Activated naive CD8-positive, alpha-beta T cell treated with anti-CD3 and anti-CD28 coated beads, Interleukin-2, amount 10 ng/mL, durations not matched to agents 7 days and 5 days (primary cell): ENCODE measurements around the gene KRT80. TPM values are rescaled to one million over a fixed set of nuclear protein-coding genes. Genes with fewer than 3 reads are reported as not detected.

Experiments used
- ATAC-seq: fragments of 150-1000 bp; cut with Tn5 transposase; one replicate; pipeline ENCODE4 v1.10.0; 2021; ENCODE audit warnings: low read depth, moderate library complexity
- POLR2A ChIA-PET: fragments of 350-600 bp; sonication (Branson Sonifier 250); formaldehyde crosslinking; loops from one replicate; lab custom pipeline; 2021; ENCODE audit warnings: antibody characterized with exemption; lab: Charles Lee
- DNase-seq: peaks from one replicate; pipeline ENCODE4 v3.0.0; 2021
- H3K27ac Mint-ChIP-seq: one replicate; pipeline ENCODE4 v1.8.0; 2022; ENCODE audit warnings: mild to moderate bottlenecking, mixed read lengths
- H3K27me3 Mint-ChIP-seq: one replicate; pipeline ENCODE4 v1.8.0; 2022; ENCODE audit warnings: mild to moderate bottlenecking, moderate library complexity, mixed read lengths
- H3K36me3 Mint-ChIP-seq: one replicate; pipeline ENCODE4 v1.8.0; 2021; ENCODE audit warnings: mild to moderate bottlenecking, mixed read lengths
- H3K4me1 Mint-ChIP-seq: one replicate; pipeline ENCODE4 v1.8.0; 2021; ENCODE audit warnings: mixed read lengths
- H3K4me3 Mint-ChIP-seq: one replicate; pipeline ENCODE4 v1.8.0; 2022; ENCODE audit warnings: mild to moderate bottlenecking, moderate library complexity, mixed read lengths
- H3K9me3 Mint-ChIP-seq: one replicate; pipeline ENCODE4 v1.8.0; 2021; ENCODE audit warnings: mixed read lengths
- total RNA-seq, 2 experiments: library from RNA; stranded (reverse); gene quantifications; one replicate each; pipeline ENCODE4 v1.2.3, GENCODE V29; 2021

The KRT80 gene
- total RNA-seq, 2 experiments from 2014 or later = not detected

DNA sequence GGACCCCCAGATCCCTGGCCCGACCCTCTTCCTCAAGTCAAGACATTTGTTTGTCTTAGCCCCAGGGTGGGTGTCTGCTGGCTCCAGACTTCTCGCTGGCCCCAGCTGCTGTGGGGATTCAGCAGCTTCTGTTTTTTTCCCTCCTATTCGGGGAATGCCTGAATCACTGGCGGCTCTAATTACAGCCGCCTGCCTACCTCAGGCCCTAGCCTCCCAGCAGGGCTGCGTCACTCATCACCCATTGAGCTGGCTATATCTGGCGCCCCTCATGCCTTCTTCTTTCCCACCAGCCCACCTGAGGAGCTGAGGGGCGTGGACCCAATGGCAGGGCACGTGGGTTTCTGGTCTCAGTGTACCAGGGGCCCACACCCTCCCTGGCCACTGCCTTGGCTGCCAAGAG, 10.1 kb downstream of the KRT80 start:
- POLR2A ChIA-PET = no interaction called here
- no peak for ATAC-seq

DNA sequence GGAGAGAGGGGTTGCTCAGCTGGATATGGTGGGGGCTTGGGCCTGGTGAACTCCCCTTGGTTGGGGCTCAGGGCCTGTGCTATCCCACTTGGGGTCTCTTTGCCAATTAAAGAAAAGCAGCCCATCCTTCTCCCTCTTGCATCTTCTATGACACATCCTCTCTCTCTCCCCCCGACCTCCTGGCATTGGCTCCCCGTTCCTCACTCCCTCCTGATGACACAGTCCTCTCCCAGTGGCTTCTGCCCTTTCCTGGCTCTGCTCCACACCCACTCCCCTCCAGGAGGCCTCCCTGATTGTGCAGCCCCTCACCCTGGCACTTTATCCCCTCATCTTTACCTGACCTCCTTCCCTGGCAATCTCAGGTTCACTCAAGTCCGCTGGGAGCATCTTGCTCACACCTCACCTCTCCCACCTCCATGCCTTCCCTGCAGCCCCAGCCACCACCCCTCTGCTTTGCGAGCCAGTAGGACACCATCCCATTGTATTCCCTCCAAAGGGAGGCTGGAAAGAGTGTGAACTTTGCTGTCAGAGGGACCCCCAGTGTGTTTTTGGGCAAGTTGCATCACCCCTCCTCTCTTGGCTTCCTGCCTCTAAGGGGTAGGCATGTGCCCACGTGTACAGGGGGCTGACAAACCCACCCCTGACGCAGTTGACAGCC, 10.7 kb downstream of the KRT80 start:
- Mint-ChIP-seq H3K9me3 (no peaks in the 10 kb centered on the region), H3K27ac (peak overlapping the region; percentile 3), H3K36me3 (no peaks in the 10 kb centered on the region), H3K4me1 (peaks cover 6% of the 10 kb centered on the region), H3K27me3 (peaks cover 9% of the 10 kb centered on the region), H3K4me3 (no peak overlapping the region)
- no peak for ATAC-seq
- no peak for DNase-seq
- POLR2A ChIA-PET = no interaction called here

More for the DNA sequence above, 10.1 kb downstream of the KRT80 start:
- H3K9me3 Mint-ChIP-seq = no peaks in the 10 kb centered on the region
- H3K27me3 Mint-ChIP-seq = peaks cover 10% of the 10 kb centered on the region
- peaks cover 8% of the 10 kb centered on the region for H3K4me1 Mint-ChIP-seq
- DNase-seq = no peak
- H3K4me3 Mint-ChIP-seq = no peak overlapping the region
- peak overlapping the region; percentile 3 for H3K27ac Mint-ChIP-seq
- no peaks in the 10 kb centered on the region for H3K36me3 Mint-ChIP-seq

DNA sequence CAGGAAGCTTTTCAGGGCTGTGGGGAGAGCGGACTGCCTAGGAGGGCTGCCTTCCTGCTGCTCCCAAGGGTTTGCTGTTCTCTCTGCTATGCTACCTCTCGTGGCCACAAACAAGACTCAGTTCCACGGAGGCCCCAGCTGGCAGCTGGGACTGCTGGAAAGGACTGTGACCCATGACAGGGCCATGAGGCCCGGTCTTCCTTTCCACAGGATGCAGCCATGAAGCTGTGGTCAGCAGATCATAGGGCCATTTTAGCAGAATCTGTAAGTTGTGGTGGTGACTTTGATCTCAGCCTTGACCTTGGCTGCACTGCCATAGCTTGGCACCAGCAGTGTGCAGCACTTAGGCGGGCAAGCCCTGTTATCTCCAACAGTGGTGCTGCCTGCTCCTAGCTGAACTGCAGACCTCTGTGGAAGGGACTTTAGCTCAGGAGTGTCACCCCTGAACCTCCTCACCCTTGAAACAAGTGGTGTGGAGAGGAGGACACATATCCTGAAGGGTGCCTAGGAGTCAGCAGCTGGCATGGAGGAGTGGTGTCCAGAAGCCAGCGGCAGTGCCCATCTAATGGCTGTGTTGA, 12.3 kb downstream of the KRT80 start:
- no peaks in the 10 kb centered on the region for H3K4me1 Mint-ChIP-seq
- H3K27me3 Mint-ChIP-seq = peaks cover 5% of the 10 kb centered on the region
- POLR2A ChIA-PET = no interaction called here
- H3K36me3 Mint-ChIP-seq = no peaks in the 10 kb centered on the region
- H3K4me3 Mint-ChIP-seq = no peak overlapping the region
- ATAC-seq = no peak
- H3K27ac Mint-ChIP-seq = no peak overlapping the region
- no peak for DNase-seq
- H3K9me3 Mint-ChIP-seq = no peaks in the 10 kb centered on the region

DNA sequence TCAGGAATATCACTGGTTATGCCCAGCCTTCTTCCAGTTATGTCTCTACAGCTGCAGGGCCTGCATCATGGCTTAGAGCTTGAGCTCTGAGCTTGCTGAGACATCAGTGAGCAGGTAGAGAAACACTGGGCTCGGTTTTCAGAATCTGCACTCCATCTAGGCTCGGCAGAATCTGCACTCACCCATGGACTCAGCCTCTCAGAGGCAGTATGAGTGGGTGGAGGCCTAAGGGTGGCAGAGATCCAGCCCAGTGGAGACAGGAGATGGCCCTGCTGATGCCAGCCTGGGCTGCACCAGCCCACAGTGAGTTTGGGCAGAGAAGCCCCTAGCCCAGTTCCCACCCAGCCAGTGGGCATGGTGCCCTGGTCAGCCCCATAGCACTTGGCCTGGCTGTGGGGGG, 12.8 kb downstream of the KRT80 start:
- Mint-ChIP-seq H3K27me3 (peaks cover 5% of the 10 kb centered on the region), H3K36me3 (no peaks in the 10 kb centered on the region), H3K4me1 (no peaks in the 10 kb centered on the region), H3K4me3 (no peak overlapping the region), H3K27ac (no peak overlapping the region), H3K9me3 (no peaks in the 10 kb centered on the region)
- ATAC-seq = no peak
- POLR2A ChIA-PET = no interaction called here
- DNase-seq = no peak

DNA sequence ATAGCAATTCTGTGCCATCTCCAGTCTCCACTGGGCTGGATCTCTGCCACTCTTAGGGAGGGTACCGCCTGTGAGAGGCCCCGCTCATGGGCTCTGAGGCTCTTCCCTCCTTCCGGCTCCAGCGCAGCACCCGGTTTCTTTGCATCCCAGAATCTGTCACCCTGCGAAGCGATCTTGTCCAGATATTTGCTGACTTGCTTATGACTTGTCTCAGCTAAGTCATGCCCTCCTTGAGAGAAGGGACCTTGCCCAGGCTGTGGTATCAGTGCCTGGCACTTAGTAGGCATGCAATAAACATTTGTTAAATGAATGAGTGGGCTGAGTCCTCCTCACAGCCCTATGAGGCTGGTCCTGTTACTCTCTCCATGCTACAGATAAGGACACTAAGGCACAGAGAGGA, 13.4 kb downstream of the KRT80 start:
- Mint-ChIP-seq H3K4me1 (no peaks in the 10 kb centered on the region), H3K27ac (no peak overlapping the region), H3K9me3 (no peaks in the 10 kb centered on the region), H3K27me3 (peaks cover 5% of the 10 kb centered on the region), H3K4me3 (no peak overlapping the region), H3K36me3 (no peaks in the 10 kb centered on the region)
- DNase-seq = no peak
- POLR2A ChIA-PET = no interaction called here
- ATAC-seq = no peak

DNA sequence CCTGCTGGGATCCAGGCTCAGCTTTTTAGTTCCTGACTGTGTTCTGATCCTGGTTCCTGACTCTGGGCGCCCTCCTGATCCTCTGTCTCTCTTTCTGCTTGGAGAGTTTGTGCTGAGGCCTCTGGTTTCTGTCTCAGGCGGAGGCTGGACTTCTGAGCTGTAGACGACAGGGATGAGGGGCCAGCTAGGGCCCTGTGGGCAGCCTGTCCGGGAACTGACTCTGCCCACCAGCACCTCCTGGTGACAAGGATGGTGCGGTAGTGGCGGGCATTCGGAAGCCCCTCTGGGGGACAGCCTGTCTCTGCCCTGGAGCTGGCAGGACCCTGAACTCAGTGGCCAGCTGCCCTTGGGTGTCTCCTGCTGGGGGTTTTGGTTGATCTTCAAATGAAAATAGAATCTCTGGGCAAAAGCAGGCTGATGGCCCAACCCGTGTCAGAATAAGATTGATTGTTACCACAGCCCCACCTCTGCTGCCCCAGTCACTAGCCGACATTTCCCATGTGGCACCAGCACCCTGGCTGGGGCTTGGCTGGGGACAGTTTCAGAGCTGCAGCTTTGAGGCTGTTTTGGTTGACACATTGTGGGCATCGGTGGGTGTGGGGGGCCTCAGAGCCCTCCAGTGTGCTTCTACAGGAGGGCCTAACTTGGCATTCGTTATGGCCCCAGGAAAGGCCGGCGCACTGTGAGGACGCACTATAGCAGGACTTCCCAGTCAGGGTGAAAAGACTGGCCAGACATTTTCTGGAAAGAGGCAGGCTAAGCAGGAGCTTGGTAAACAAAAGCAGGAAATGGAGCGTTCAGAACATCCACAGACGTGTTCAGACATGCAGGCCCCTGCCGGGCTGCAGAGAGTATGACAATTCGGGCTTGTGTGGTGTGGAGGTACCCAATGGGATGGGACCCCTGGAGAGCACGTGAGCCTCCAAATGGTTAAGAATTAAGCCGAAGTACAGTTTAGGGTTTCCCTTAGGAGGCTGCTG, 16.2 kb downstream of the KRT80 start:
- Mint-ChIP-seq H3K4me1 (no peaks in the 10 kb centered on the region), H3K4me3 (no peak overlapping the region), H3K36me3 (no peaks in the 10 kb centered on the region), H3K27ac (no peak overlapping the region), H3K9me3 (no peaks in the 10 kb centered on the region), H3K27me3 (peaks cover 5% of the 10 kb centered on the region)
- no peak for DNase-seq
- POLR2A ChIA-PET = no interaction called here
- no peak for ATAC-seq

DNA sequence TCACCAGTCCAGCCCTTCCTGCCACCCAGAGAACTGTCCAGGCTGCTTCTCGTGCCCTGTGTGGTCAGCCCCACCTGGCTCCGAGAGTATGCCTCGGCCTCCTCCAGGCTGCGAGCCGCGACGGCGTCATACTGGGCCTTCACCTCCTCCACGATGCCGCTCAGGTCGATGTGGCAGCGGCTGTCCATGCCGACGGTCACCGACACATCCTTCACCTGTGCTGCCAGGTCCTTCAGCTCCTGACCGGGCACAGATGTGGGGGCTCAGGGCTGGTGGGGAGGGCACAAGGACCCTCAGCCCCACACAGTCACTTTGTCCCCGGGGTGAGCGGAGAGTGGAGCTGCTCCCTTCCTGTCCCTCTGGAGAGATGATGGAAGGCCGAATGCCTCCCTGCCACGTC, 18.3 kb downstream of the KRT80 start:
- no peak overlapping the region for H3K27ac Mint-ChIP-seq
- peaks cover 5% of the 10 kb centered on the region for H3K27me3 Mint-ChIP-seq
- H3K9me3 Mint-ChIP-seq = no peaks in the 10 kb centered on the region
- H3K36me3 Mint-ChIP-seq = no peaks in the 10 kb centered on the region
- no peak overlapping the region for H3K4me3 Mint-ChIP-seq
- ATAC-seq (no peak), DNase-seq (no peak)
- H3K4me1 Mint-ChIP-seq = no peaks in the 10 kb centered on the region
- POLR2A ChIA-PET = no interaction called here

DNA sequence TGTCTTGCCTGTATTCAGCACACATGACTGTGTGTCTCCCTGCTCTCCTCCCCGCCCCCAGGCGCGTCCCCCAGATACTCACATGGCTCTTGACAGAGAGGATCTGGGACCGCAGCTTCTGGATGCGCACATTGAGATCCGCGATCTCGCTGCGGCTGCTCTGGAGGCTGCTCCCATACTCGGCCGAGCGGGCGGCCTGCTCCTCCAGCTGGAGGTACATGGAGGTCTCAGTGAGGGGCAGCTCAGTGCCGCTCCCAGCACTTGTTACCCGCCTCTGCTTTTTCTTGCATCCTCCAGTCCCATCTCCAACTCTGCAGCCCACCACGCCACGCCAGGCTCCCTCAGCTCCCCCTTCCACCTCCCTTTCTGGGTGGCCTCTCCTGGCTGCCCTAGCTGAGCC, 18.9 kb downstream of the KRT80 start:
- H3K4me3 Mint-ChIP-seq = no peak overlapping the region
- no peaks in the 10 kb centered on the region for H3K9me3 Mint-ChIP-seq
- no peaks in the 10 kb centered on the region for H3K36me3 Mint-ChIP-seq
- no peak for ATAC-seq
- POLR2A ChIA-PET = no interaction called here
- H3K27ac Mint-ChIP-seq = no peak overlapping the region
- H3K4me1 Mint-ChIP-seq = no peaks in the 10 kb centered on the region
- DNase-seq = no peak
- peaks cover 2% of the 10 kb centered on the region for H3K27me3 Mint-ChIP-seq

DNA sequence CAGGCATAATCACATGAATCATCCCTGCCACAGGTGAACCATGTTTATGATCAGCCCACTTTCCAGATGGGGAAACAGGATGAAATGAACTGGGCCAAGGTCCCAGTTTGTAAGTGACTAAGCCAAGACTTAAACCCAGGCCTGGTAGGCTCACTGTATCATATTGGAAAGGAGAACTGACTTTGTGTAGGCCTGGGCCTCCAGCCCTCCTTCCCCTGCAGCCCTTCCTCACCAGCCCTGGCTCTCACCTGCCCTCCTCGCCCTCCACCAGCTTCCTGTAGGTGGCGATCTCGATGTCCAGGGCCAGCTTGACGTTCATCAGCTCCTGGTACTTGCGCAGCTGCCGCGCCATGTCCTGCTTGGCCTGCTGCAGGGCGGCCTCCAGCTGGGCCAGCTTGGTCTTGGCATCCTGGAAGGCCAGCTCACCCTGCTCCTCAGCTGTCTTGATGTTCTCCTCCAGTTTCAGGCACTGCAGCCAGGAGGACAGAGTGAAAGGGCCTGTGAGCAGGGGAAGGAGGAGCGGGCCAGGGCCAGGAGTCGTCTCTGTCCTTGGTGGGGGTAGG, 19.8 kb downstream of the KRT80 start:
- Mint-ChIP-seq H3K4me1 (no peaks in the 10 kb centered on the region), H3K36me3 (no peaks in the 10 kb centered on the region), H3K9me3 (no peaks in the 10 kb centered on the region), H3K27me3 (no peaks in the 10 kb centered on the region), H3K4me3 (no peak overlapping the region), H3K27ac (no peak overlapping the region)
- POLR2A ChIA-PET = no interaction called here
- ATAC-seq = no peak
- no peak for DNase-seq

DNA sequence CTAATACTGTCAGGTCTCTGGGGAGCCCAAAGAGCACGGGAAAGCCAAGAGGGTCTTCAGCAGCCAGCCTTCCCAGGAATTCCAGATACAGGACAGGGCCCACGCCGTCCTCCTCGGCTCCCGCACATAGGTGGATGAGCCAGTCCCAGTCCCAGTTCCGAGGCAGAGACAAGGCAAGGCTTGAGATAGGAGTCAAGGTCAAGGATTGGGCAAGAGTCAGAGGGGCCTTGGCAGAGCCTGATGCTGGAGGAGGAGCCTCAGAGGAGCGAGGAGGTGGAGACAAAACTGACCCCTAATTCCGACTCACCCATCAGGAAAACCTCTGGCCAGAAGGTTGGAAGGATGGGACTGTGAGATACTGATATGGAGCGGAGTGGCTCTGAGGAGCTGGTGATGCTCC, 21.0 kb downstream of the KRT80 start:
- DNase-seq (no peak), ATAC-seq (no peak)
- H3K27ac Mint-ChIP-seq = no peak overlapping the region
- no peak overlapping the region for H3K4me3 Mint-ChIP-seq
- no peaks in the 10 kb centered on the region for H3K36me3 Mint-ChIP-seq
- POLR2A ChIA-PET = no interaction called here
- H3K4me1 Mint-ChIP-seq = peaks cover 3% of the 10 kb centered on the region
- H3K27me3 Mint-ChIP-seq = peaks cover 5% of the 10 kb centered on the region
- H3K9me3 Mint-ChIP-seq = no peaks in the 10 kb centered on the region

DNA sequence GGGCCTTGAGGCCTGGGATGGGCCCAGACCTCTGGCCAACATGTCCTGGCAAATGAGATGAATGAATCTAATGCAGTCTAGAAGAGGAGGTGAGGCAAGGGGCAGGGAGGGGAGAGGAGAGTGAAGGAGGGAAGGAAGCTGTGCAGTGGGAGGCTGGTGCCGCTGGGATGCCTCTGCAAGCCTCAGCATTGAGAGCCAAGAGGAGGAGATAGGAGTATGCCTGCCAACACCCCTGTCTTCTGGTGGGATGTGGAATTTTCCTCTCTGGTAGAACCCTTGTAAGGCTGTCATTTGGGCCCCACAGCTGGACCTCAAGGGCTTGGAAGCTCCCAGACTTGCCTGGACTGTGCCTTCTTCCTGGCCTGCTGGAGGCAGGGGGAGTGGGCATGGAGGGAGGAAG, 21.9 kb downstream of the KRT80 start:
- H3K4me1 Mint-ChIP-seq = peaks cover 8% of the 10 kb centered on the region
- peaks cover 9% of the 10 kb centered on the region for H3K27me3 Mint-ChIP-seq
- H3K9me3 Mint-ChIP-seq = no peaks in the 10 kb centered on the region
- DNase-seq (no peak), ATAC-seq (no peak)
- no peak overlapping the region for H3K4me3 Mint-ChIP-seq
- no peaks in the 10 kb centered on the region for H3K36me3 Mint-ChIP-seq
- POLR2A ChIA-PET = no interaction called here
- H3K27ac Mint-ChIP-seq = no peak overlapping the region

DNA sequence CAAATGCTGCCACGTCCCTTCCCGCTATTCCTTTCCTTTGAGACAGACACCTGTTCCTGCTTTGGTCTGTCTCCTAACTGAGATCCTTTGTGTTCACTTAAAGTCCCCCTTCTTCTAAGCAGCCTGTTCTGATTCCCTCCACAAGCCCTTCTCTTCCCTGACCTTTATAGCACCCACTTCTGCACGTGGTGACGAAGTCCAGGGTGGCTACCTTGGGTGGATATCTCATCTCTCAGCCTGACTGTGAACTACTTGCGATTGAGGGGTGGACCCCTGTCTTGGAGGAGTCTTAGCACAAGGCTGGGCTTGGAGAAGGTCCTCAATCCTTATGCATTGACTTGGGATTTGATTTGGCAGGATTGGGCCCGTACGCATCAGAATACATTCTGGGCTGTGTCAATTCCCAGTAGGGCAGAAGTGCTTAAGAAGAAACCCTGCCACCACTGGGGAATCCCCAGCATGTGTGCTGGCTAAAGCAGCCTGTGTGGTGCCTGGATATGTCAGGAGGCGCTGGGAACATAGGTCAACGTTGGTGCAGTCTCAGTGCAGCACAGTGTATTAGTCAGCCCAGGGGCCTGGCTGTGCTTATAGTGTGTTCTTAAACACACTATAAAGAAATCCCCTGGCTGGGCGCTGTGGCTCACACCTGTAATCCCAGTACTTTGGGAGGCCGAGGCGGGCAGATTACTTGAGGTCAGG, 23.6 kb downstream of the KRT80 start:
- peaks cover 13% of the 10 kb centered on the region for H3K4me1 Mint-ChIP-seq
- H3K36me3 Mint-ChIP-seq = no peaks in the 10 kb centered on the region
- POLR2A ChIA-PET = no interaction called here
- H3K27me3 Mint-ChIP-seq = peaks cover 11% of the 10 kb centered on the region
- DNase-seq (no peak), ATAC-seq (no peak)
- H3K27ac Mint-ChIP-seq = no peak overlapping the region
- no peak overlapping the region for H3K4me3 Mint-ChIP-seq
- H3K9me3 Mint-ChIP-seq = no peaks in the 10 kb centered on the region

DNA sequence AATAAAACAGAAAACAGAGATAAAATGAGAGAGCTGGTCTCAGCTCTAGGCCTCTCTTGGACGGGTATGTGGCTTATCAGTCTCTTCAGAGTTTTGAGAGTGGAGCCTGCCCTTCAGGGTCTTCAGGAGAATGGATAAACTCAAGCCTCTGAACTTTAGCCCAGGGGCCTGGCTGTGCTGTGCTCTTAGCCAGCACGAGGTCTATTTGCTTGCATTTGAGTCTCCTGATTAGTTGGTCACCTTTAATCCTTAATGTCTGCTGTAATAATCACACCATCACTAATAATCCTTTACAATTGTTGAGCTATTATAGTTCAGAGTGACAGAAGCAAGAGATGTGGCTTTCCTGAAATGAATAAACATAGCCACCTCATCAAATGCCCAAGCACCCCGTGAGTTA, 24.3 kb downstream of the KRT80 start:
- POLR2A ChIA-PET = no interaction called here
- Mint-ChIP-seq H3K27me3 (peaks cover 11% of the 10 kb centered on the region), H3K4me1 (peaks cover 19% of the 10 kb centered on the region), H3K27ac (no peak overlapping the region), H3K36me3 (no peaks in the 10 kb centered on the region), H3K4me3 (no peak overlapping the region), H3K9me3 (no peaks in the 10 kb centered on the region)
- no peak for ATAC-seq
- no peak for DNase-seq
